Measurements from ENCODE around the gene IER2. TPM values are rescaled to one million over a fixed set of nuclear protein-coding genes. Genes with fewer than 3 reads are reported as not detected.
A peak's percentile ranks its signal among the peaks of the same experiment; 100 is the strongest.

IER2 gene
- total RNA-seq, 1 donor from 2014 or later, result 17.3 TPM

GRCh38 chr19:13127811-13128575 is 22.2 kb upstream of the IER2 start:
- Histone ChIP-seq H3K4me3 (no peak overlapping the region), H3K4me1 (peaks cover 26% of the 10 kb centered on the region), H3K36me3 (no peaks in the 10 kb centered on the region), H3K27me3 (ENCODE audit: low read depth) (no peaks in the 10 kb centered on the region), H3K9me3 (replicated peaks) (no peaks in the 10 kb centered on the region), H3K27ac (replicated peaks) (peak overlapping the region; percentile 61)
- no peak for TF ChIP-seq CTCF (IDR thresholded peaks at IDR 0.05; ENCODE audit: borderline replicate concordance)
- intact Hi-C loops (cut with micrococcal nuclease), result no loop called here
- no peak for DNase-seq

GRCh38 chr19:13128583-13128982 is 21.6 kb upstream of the IER2 start:
- Histone ChIP-seq H3K4me1 (peaks cover 32% of the 10 kb centered on the region), H3K27me3 (ENCODE audit: low read depth) (no peaks in the 10 kb centered on the region), H3K4me3 (no peak overlapping the region), H3K36me3 (no peaks in the 10 kb centered on the region), H3K27ac (replicated peaks) (peak overlapping the region; percentile 61), H3K9me3 (replicated peaks) (no peaks in the 10 kb centered on the region)
- TF ChIP-seq CTCF (IDR thresholded peaks at IDR 0.05; ENCODE audit: borderline replicate concordance), result no peak
- no peak for DNase-seq
- intact Hi-C loops (cut with micrococcal nuclease), result no loop called here

- peak overlapping the region; percentile 61 for H3K27ac ChIP-seq (replicated peaks)
- no peaks in the 10 kb centered on the region for H3K9me3 ChIP-seq (replicated peaks)
- H3K4me3 ChIP-seq, result no peak overlapping the region
- DNase-seq, result no peak
- H3K27me3 ChIP-seq (ENCODE audit: low read depth), result no peaks in the 10 kb centered on the region
- intact Hi-C loops (cut with micrococcal nuclease), result no loop called here
- no peak for TF ChIP-seq CTCF (IDR thresholded peaks at IDR 0.05; ENCODE audit: borderline replicate concordance)
- H3K4me1 ChIP-seq, result peaks cover 40% of the 10 kb centered on the region
- no peaks in the 10 kb centered on the region for H3K36me3 ChIP-seq
Observed at GRCh38 chr19:13129384-13129783, 20.8 kb upstream of the IER2 start.

- no peak for DNase-seq
Observed at GRCh38 chr19:13130886-13131490, 19.2 kb upstream of the IER2 start.

More at GRCh38 chr19:13130886-13131490, 19.2 kb upstream of the IER2 start:
- Histone ChIP-seq H3K9me3 (replicated peaks) (no peaks in the 10 kb centered on the region), H3K27me3 (ENCODE audit: low read depth) (no peaks in the 10 kb centered on the region), H3K4me1 (peaks cover 51% of the 10 kb centered on the region), H3K27ac (replicated peaks) (no peak overlapping the region), H3K4me3 (no peak overlapping the region), H3K36me3 (peaks cover 12% of the 10 kb centered on the region)
- no peak for TF ChIP-seq CTCF (IDR thresholded peaks at IDR 0.05; ENCODE audit: borderline replicate concordance)
- intact Hi-C loops (cut with micrococcal nuclease), result no loop called here

All from left ventricle myocardium inferior (tissue), 1 donor.